GM12891 (cell line): ENCODE measurements around the gene KIF13A.

Source experiments
- PAX5 ChIP-seq: IDR thresholded peaks from 2 replicates; pipeline ENCODE4 v1.6.1; 2011; ENCODE audit warnings: low read length, moderate library complexity, mild to moderate bottlenecking; ENCODE audit not compliant: insufficient read depth, severe bottlenecking
- POLR2A ChIP-seq: IDR thresholded peaks from 2 replicates; pipeline ENCODE4 v1.6.1; 2011; ENCODE audit warnings: low read depth, low read length, control low read depth
- POLR2AphosphoS5 ChIP-seq: IDR thresholded peaks from 2 replicates; pipeline ENCODE4 v1.6.1; 2011; ENCODE audit warnings: low read depth, low read length, control low read depth
- POU2F2 ChIP-seq: IDR thresholded peaks from 2 replicates; pipeline ENCODE4 v1.6.1; 2011; ENCODE audit warnings: low read depth, mild to moderate bottlenecking, control low read depth, low read length, moderate library complexity
- SPI1 ChIP-seq: IDR thresholded peaks from 2 replicates; pipeline ENCODE4 v1.6.1; 2011; ENCODE audit warnings: low read depth, low read length, control low read depth
- TAF1 ChIP-seq: IDR thresholded peaks from 2 replicates; pipeline ENCODE4 v1.6.1; 2011; ENCODE audit warnings: low read depth, low read length, control low read depth

DNA sequence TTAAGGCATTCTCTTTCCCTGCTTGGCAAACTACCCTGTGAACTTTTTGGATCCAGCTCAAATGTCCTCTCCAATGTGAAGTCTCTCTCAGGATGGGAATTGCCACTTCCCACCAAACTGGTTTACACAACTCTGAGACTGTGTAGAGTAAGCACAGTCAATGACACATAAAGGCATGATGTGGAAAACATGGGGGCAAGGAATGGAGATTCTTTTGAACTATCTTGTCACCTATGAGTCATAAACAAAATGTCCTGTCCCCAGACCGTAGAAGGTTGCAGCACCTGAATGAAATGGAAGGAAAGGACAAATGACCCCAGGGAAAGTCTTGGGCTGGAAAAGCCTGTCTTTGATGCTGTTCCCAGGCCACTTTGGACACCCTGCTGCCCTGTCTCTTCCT is 11.0 kb upstream of the KIF13A start:
- TF ChIP-seq TAF1: no peak
- no peak for TF ChIP-seq POLR2A
- TF ChIP-seq PAX5: no peak
- TF ChIP-seq POLR2AphosphoS5: no peak
- no peak for TF ChIP-seq SPI1
- no peak for TF ChIP-seq POU2F2
